GM18519 (cell line): ENCODE data around the gene OAT.
"Not testable (repeated sequence)": the region's sequence is repeated elsewhere in the genome, so short reads cannot be mapped to it uniquely, and the experiment has no call there.

Experiments
- ATAC-seq: cut with Tn5 transposase; IDR thresholded peaks from one replicate; pipeline ENCODE4 v1.9.1; 2021; ENCODE audit warnings: mild to moderate bottlenecking, moderate library complexity; ENCODE audit not compliant: unreplicated experiment, low FRiP score

The OAT gene

GRCh38 chr10:124448696-124449169 lies 30.0 kb upstream of the OAT start:
- no peak for ATAC-seq

- no peak for ATAC-seq
These were observed 29.2 kb upstream of the OAT start for GRCh38 chr10:124447751-124448466.

GRCh38 chr10:124446830-124447750 lies 28.4 kb upstream of the OAT start:
- no peak for ATAC-seq

- not testable (repeated sequence) for ATAC-seq
These were observed 23.0 kb upstream of the OAT start for GRCh38 chr10:124441694-124442093.

- ATAC-seq, result peak; percentile 67
These were observed 17.5 kb upstream of the OAT start for GRCh38 chr10:124436191-124436638.

- not testable (repeated sequence) for ATAC-seq
These were observed 17.0 kb upstream of the OAT start for GRCh38 chr10:124435683-124436082.

- ATAC-seq, result no peak
These were observed 14.7 kb upstream of the OAT start for GRCh38 chr10:124433461-124433860.

GRCh38 chr10:124430077-124430476 lies 11.4 kb upstream of the OAT start:
- no peak for ATAC-seq

GRCh38 chr10:124429576-124429975 lies 10.9 kb upstream of the OAT start:
- ATAC-seq, result no peak

- no peak for ATAC-seq
These were observed 9.6 kb upstream of the OAT start for GRCh38 chr10:124428207-124428777.

- no peak for ATAC-seq
These were observed 6.7 kb upstream of the OAT start for GRCh38 chr10:124425227-124425962.

- no peak for ATAC-seq
These were observed 5.1 kb upstream of the OAT start for GRCh38 chr10:124423813-124424212.

GRCh38 chr10:124422742-124423141 lies 4.0 kb upstream of the OAT start:
- no peak for ATAC-seq

- ATAC-seq, result no peak
These were observed 1.5 kb upstream of the OAT start for GRCh38 chr10:124420254-124420653.

- no peak for ATAC-seq
These were observed 912 bp upstream of the OAT start for GRCh38 chr10:124419635-124420034.

GRCh38 chr10:124417895-124418725 lies 613 bp downstream of the OAT start:
- ATAC-seq, result no peak

- ATAC-seq, result no peak
These were observed 2.0 kb downstream of the OAT start for GRCh38 chr10:124416733-124417132.

GRCh38 chr10:124415210-124415609 lies 3.5 kb downstream of the OAT start:
- no peak for ATAC-seq

- no peak for ATAC-seq
These were observed 4.6 kb downstream of the OAT start for GRCh38 chr10:124414076-124414475.

- no peak for ATAC-seq
These were observed 9.0 kb downstream of the OAT start for GRCh38 chr10:124409696-124410095.
